GM13977 (cell line): ENCODE results near the gene TTYH2.

Experiments
- DNase-seq: peaks from one replicate; pipeline ENCODE4 v3.0.0; 2012; ENCODE audit warnings: low spot score
- CTCF ChIP-seq: IDR thresholded peaks from 2 replicates; pipeline ENCODE4 v1.5.1; 2012; ENCODE audit warnings: mild to moderate bottlenecking, control low read depth; ENCODE audit not compliant: insufficient read depth; ENCODE audit errors: extremely low read depth, missing control alignments
- in situ Hi-C: fragments of 300-500 bp; cut with MboI; formaldehyde crosslinking; loops from one replicate; pipeline ENCODE4 v1.12.0; 2022; ENCODE audit warnings: low sequenced_read_pairs, low pct_unique_long_range_greater_than_20kb, mixed read lengths, inconsistent platforms; ENCODE audit not compliant: unreplicated experiment

TTYH2 gene

GRCh38 chr17:74288785-74289184 is 75.4 kb downstream of the TTYH2 start:
- in situ Hi-C loops = no loop called here
- TF ChIP-seq CTCF = no peak
- peak; percentile 65 for DNase-seq

- in situ Hi-C loops = no loop called here
- TF ChIP-seq CTCF = no peak
- DNase-seq = no peak
These were observed 76.3 kb downstream of the TTYH2 start for GRCh38 chr17:74289688-74290087.

GRCh38 chr17:74290340-74290739 is 77.0 kb downstream of the TTYH2 start:
- no peak for TF ChIP-seq CTCF
- in situ Hi-C loops = no loop called here
- DNase-seq = no peak

GRCh38 chr17:74292495-74292894 is 79.1 kb downstream of the TTYH2 start:
- TF ChIP-seq CTCF = no peak
- in situ Hi-C loops = no loop called here
- no peak for DNase-seq

- in situ Hi-C loops = no loop called here
- DNase-seq = no peak
- TF ChIP-seq CTCF = no peak
These were observed 82.5 kb downstream of the TTYH2 start for GRCh38 chr17:74295625-74296547.

GRCh38 chr17:74296548-74296936 is 83.2 kb downstream of the TTYH2 start:
- in situ Hi-C loops = no loop called here
- TF ChIP-seq CTCF = peak; percentile 57
- no peak for DNase-seq
